ENCODE data around the gene DHDDS.
A peak's percentile ranks its signal among the peaks of the same experiment; 100 is the strongest.
"Not testable (repeated sequence)": the region's sequence is repeated elsewhere in the genome, so short reads cannot be mapped to it uniquely, and the experiment has no call there.

Gene DHDDS, protein sequence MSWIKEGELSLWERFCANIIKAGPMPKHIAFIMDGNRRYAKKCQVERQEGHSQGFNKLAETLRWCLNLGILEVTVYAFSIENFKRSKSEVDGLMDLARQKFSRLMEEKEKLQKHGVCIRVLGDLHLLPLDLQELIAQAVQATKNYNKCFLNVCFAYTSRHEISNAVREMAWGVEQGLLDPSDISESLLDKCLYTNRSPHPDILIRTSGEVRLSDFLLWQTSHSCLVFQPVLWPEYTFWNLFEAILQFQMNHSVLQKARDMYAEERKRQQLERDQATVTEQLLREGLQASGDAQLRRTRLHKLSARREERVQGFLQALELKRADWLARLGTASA

DNA sequence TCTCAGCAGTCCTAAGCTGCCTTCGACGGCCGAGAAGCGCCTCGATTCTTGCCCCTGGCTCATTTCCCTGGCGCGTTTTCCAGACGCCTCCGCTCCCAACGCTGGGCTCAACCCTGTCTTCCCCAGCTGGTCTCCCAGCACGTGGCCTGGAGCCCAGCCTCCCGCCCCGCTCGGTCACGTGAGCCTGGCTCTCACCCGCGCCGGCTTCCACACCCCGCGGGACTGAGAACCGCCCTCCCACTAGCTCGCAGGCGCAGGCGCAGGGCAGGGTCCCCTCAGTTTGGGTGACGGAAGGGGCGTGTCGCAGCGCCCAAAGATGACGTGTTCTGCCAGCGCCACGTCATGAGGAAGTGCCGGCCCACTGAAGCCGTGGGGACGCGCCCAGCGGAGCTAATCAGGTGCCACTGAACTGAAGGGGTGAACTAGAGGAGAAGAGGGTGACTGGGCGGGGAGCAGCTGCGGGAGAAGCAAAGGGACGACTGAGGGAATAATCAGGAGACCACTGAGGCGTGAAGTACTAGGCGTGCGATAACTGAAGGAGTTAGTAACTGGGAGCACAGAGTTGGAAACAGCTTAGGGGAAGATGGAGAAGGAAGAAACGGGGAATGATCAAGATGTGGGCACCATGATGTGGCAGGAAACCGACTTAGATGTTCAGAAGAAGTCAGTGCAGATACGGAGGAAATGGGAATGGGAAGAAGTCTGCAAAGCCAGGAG lies at the start of gene DHDDS:
TSS of gene DHDDS (plus strand) at position 343 of the 717 bp plus-strand sequence. CDS start 625 bp downstream, outside the sequence.
- DNase-seq: peak; percentile 98

DNA sequence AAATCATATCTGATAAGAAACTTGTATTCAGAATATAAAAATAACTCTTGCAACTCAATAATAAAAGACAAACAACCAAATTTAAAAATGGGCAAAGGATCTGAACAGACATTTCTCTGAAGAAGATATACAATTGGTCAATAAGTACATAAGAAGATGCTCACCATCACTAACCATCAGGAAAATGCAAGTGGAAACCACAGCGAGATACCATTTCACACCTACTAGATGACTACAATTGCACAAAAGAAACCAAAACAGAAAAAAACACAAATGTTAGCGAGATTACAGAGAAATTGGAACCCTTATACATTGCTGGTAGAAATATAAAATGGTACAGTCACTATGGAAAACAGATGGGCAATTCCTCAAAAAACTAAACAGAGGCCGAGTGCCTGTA lies 48.0 kb upstream of the DHDDS start:
- DNase-seq: no peak

DNA sequence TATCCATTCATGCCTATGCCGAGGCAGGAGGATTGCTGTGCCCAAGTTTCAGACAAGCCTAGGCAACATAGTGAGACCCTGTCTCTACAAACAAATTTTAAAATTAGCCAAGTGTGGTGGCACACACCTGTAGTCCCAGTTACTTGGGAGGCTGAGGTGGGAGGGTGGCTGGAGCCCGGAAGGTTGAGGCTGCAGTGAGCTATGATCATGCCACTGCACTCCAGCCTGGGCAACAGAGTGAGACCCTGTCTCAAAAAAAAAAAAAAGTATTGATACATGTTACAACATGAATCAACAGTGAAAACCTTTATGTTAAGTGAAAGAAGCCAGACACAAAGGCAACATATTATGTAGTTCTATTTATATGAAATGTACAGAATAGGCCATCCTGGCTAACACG lies 47.1 kb upstream of the DHDDS start:
- DNase-seq: not testable (repeated sequence)

DNA sequence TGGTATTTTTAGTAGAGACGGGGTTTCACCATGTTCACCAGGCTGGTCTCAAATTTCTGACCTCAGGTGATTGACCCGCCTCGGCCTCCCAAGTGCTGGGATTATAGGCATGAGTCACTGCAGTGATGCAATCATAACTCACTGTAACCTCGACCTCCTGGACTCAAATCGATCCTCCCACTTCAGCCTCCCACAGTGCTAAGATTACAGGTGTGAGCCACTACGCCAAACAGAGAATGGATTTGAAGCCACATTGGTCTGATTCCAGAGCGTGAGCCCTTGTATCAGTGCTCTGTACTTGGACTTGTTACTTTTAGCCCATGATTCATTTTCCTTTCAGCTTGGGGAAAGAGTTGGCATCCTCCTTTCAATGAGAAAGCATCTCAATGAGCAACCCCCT lies 44.7 kb upstream of the DHDDS start:
- no peak for DNase-seq

DNA sequence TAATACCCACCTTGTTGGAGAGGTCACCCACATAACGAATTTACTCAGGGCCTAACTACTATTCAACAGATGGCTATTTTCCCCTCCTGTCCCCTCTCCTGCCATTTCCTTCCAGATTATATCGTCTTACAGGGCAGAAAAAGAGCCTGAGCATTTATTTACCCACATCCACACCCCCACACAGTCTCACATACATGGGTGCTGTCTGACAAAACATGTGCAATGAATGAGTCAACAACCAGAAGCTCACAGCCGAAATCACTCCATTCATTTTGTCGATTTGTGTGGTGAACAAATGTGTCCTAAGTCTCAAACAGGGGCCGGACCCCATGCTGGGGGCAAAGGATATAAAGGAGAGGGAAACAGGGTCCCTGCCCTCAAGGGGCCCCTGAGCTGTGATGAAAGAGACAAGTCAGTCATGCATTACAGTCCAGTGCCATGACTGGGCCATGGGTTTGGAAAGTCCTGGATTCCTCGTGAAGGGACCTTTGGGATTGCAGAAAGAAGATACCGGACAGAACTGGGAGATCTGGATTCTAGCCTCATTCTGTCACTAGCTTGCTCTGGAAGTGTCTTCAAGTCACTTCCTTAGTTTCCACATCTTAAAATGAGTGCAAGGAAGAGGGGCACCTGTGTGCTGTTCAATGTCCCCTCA lies 43.2 kb upstream of the DHDDS start:
- DNase-seq: no peak

DNA sequence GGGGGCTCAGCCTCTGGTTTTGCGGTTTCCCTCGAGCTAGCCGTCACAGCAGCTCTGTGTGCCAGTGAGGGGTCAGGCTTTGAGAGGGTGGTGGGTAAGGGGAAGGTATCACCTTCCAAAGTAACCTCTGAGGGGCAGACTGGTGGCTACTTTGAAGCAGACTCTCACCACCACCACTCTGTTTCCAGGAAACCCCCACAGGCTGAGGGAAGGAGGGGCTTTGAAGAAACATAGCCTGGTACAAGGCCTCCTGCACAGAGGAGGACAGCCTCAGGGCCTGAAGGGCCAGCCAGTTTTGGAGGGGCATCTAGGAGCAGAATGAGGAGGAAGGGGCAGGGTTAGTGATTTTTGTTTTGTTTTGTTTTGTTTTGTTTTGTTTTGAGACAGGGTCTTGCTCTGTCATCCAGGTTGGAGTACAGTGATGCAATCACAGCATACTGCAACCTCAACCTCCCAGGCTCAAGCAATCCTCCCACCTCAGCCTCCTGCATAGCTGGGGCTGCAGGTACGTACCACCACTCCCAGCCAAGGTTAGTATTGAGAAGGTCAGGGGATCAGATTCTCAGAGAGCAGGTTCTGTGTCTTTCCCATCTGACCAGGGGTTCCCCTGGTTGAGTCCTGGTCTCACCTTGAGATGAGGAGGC lies 42.4 kb upstream of the DHDDS start:
- no peak for DNase-seq

DNA sequence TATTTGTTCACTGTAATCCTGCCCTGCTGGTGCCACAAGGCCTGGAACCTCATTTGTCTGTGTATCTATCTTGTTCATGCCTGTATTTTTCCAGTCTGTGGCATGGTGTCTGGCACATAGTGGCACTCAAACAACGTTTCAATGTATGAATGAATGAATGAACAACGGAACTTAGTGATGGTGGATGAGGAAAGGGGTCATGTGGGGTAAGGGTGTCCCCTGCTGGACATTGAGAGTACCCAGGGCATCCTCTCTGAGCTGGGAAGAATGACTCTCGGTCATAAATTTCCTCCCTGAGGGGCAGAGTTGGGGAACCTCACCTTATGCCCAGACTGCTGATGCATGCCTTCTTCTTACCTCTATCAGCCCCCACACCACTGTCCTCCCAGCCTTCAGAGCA lies 40.7 kb upstream of the DHDDS start:
- no peak for DNase-seq

DNA sequence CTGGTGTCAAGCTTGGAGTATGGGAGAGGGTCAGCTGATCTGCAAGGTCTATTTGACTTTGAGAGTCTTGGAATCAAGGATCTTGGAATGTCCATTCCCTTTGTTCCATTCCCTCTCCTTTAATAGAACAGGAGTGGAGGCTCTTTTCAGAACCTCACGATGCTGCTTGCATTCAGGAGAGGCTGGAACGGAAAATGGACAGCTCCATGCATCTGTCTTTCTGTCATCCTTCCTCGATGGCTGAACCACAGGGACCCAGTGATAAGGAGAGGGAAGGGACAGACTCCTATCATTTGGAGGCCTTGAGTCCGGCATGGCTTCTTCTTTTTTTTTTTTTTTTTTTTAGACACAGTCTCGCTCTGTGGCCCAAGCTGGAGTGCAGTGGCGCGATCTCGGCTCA lies 36.4 kb upstream of the DHDDS start:
- DNase-seq: no peak

DNA sequence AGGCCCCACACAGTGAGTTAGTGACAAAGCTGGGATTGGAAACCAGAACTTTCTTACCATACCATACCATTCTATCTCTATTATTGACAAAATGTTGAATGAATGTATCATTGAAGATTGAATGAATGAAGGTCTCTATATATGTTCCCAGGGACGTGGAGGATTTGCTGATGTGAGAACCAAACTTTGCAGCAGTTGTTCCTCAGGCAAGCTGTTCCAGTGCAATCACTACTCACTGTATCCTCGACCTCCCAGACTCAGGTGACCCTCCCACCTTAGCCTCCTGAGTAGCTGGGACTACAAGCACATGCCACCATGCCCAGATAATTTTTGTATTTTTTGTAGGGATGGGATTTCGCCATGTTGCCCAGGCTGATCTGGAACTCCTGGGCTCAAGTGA lies 33.1 kb upstream of the DHDDS start:
- DNase-seq: no peak

DNA sequence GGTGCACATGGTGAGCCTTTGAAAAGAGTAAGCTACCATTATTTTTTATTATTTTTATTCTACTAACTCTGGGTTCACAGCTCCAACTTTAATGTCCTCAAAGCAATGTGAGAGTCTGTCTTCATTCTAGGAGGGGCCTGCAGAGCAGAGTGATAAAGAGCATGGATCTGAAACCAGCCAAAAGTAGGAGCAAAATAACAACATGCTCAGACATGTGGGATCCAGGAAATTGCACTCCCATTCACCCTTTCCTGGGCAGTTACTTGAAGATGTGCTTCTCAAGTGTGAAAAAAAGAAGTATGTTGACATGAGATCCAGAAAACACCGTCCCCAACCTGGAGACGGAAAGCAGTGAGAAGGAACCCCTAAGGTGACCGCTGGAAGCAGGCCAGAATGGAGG lies 30.2 kb upstream of the DHDDS start:
- no peak for DNase-seq

DNA sequence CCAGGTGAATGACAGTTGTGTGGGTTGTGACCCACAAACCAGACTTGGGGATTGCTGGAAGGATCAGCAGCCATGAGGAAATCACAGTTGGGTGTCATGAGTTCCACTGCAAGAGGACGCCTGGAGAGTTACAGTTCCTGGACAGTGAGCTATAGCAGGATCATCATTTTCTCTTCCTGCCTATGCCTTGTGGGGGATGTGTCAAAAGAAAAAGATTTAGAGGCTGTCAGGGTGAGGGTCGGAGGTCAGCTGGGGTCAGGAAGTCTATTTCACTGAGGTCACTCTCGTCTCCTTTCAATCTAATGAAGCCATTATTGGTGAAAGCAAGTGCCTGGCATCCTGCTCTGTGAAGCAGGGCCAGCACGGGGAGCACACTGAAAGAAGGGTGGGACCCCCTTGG lies 28.5 kb upstream of the DHDDS start:
- no peak for DNase-seq

DNA sequence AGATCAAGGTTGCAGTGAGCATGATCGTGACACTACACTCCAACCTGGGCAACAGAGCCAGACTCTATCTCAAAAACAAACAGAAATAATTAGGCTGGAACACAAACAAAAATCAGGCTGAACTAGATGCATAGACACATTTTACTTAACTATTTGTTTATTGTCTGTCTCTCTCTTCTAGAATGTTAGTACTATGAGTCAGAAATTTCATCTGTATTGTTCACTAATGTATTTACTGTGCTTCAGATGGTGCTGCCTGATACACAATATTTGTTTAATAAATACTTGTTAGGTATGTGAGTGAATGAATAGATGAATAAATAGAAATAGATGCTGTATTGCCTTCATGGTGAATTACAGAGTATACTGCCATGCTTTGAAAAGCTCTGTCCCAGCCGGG lies 27.5 kb upstream of the DHDDS start:
- DNase-seq: no peak

DNA sequence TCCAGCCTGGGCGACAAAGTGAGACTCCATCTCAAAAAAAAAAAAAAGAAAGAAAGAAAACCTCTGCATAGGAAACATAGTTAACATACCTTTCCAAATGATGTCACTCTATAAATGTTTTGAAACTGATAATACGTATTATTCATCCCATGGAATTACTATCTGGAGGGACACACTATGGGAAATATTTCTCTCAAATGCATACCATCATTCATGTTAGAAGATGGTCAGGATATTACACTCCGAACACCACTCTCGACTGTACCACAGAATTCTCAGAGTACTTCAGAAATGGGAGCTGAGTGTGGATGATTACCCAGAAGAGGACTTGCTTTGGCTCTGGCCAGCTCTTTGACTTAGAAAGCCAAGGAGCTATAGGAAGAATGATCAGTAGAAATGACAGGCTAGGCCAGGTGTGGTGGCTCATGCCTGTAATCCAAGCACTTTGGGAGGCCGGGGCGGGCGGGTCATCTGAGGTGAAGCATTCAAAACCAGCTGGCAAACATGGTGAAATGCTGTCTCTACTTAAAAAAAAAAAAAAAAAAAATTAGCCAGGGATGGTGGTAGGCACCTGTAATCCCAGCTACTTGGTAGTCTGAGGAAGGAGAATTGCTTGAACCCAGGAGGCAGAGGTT lies 26.7 kb upstream of the DHDDS start:
- DNase-seq: no peak

DNA sequence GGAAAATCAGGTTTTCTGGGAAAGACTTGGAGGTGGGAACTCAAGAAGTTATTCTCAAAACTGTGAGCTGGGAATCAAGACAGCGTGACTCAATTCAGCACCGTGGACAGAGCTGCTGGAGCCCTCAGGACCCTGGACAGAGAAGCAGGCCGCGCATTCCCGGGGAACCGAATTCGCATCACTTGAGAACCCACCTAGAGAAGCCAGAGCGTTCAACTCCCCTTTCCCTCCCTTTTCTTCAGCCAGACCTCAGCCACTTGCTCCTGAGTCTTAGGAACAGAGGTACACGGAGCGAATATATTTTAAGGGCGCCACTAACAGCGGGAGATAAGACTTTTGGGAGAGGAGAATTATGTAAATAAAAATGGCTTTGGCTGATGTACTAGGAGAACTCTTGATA lies 23.5 kb upstream of the DHDDS start:
- peak; percentile 70 to 71 for DNase-seq

DNA sequence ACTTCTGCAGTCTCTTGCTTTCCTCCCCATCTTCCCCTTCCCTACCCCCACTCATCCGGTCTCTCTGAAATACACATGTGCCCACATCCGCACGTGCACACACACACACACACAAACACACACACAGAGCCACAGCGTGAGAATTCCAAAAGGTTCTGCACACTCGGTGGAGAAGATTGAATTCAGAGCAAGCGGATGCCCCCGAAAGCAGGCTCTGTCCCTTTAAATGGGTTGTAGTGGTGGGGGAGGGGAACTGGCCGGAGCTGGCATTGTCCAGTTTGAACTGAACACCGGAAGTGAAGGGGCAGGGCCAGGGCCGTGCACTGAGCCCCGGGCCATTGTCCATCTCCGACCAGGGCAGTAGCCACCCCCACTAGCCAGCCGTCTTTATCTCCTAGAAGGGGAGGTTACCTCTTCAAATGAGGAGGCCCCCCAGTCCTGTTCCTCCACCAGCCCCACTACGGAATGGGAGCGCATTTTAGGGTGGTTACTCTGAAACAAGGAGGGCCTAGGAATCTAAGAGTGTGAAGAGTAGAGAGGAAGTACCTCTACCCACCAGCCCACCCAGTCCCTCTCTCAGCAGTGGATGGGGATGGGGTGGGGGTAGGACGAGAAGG lies 22.8 kb upstream of the DHDDS start:
- no peak for DNase-seq

DNA sequence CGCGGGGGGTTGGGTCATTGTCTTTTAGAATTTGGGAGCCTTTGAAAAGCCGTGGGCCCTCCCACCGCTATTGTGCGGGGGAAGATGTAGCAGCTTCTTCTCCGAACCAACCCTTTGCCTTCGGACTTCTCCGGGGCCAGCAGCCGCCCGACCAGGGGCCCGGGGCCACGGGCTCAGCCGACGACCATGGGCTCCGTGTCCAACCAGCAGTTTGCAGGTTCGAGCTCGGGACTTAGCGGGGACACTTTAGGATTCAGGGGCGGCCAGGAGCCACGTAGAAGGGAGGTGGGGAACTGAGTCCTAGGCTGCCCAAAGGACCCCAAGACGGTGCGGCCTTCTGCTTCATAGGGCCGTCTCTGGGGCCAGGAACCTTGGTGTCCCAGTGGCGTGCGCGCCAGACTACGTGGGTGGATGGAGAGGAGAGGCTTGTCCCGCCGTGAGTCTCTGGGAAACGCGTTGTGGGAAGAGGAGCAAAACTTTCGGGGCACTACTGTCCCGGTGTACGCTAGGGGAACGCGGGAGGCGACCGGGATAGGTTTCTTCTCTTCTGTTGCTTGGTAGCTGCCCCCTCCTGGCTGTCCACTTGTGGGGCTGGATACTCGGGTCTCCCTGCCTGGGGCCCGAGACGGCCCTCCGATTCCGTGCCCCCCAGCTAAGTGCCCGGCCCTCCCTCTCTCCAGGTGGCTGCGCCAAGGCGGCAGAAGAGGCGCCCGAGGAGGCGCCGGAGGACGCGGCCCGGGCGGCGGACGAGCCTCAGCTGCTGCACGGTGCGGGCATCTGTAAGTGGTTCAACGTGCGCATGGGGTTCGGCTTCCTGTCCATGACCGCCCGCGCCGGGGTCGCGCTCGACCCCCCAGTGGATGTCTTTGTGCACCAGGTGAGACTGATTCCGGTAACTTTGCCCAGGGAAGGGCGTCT lies 21.2 kb upstream of the DHDDS start, which contains the start of gene LIN28A:
TSS of gene LIN28A (plus strand) at position 112 of the 918 bp plus-strand sequence. CDS start at position 187, 75 bp downstream.
- no peak for DNase-seq

DNA sequence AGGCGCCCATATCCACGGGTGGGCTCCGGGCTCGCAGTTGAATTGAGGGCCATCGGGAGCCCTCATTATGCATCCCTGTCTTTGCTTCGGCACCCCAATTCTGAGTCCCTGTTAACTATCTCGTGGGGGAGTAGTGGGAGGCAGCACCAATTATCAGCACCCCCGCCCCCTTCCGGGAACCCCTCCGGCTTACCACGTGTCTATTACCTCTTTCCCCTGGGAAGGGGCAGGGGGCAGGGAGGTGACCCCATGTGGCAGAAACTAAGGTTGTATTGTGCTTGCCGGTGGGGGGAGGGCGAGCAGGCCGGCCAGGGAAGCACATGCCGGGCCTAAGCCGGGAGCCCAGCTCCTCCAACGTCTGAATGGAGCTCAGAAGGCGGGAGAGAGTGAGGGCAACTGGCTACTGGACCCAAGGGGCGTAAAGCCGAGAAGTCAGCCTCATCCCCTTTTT lies 20.5 kb upstream of the DHDDS start:
- no peak for DNase-seq

DNA sequence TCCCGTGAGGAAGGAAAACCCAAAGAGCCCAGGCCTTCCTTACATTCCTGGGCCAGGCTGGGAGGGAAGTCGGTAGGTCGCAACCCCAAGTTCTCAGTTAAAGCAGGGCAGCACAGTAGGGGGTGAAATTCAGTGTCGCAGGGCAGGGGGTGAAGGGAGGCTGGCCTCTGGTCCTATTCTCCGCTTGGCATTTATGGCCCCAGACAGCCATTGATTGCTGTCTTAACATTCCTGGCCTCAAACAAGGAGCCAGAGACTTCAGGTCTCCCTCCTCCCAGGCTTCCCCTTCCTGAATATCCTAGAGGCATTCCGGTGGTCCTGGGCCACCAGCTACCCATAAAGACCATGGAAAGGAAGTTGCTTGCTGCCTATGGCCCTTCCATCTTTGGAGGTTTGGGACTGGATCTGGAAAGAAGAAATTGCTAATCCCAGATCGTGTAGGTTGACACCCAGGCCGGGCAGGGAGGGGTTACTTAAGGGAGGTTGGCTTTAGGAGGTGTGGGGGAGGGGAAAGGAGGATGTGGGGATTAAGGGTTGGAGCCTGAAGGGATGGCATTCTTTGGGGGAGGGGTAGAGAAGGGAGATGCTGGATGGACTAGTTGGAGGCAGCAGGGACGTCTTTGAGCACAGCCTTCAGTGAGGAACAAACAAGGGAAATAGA lies 19.8 kb upstream of the DHDDS start:
- no peak for DNase-seq

DNA sequence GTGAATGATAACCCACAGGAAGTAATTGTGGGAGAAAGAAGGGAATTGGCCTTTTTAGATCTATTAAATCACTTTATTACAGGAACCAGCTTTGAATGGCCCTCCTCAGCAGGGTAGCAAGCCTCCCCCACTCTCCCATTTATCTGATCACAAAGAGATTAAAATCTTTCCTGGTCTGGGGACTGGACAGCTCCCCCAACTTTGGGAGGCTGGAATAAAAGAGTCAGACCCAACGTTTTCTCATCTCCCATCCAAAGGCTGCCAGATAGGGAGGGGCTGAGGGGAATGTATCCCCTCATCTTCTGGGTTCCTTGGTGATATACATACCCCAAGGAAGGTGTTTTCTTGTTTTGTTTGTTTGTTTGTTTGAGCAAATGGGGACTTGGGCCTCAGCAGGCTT lies 19.1 kb upstream of the DHDDS start:
- DNase-seq: no peak

DNA sequence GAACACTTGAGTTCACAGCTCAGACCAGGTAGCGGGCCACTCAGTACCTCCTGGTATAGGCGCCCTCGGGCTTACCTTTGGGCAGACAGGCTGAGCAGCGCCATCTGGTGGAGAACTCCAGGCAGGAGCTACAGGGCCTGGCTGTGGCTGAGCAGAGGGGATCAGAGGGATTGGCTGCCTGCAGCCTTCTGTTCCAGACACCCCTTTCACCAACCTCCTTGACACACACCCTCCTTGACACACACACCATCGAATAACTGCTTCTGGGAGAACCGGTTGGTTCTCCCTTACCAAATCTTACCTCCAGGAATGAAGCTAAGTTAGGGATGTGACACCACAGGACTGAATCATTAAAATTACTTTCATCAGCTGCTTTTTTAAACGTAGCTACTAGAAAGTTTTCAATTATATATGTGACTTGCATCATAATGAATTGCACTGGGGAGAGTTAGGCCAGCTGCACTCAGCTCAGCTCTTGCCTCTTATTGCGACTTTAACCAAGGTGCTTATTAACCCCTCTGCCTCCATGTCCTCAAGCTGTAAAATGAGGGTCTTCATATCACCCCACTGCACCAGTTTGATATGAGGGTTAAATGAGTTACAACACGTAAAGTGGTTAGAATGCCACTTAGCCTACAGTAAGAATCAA lies 14.9 kb upstream of the DHDDS start:
- peak; percentile 88 to 89 for DNase-seq
